ENCODE data around the gene PDE2A. TPM values are rescaled to one million over a fixed set of nuclear protein-coding genes. Genes with fewer than 3 reads are reported as not detected.

The PDE2A gene
- total and polyA plus RNA-seq, 2 donors from 2014 or later: 12.6 to 42.0 TPM

DNA sequence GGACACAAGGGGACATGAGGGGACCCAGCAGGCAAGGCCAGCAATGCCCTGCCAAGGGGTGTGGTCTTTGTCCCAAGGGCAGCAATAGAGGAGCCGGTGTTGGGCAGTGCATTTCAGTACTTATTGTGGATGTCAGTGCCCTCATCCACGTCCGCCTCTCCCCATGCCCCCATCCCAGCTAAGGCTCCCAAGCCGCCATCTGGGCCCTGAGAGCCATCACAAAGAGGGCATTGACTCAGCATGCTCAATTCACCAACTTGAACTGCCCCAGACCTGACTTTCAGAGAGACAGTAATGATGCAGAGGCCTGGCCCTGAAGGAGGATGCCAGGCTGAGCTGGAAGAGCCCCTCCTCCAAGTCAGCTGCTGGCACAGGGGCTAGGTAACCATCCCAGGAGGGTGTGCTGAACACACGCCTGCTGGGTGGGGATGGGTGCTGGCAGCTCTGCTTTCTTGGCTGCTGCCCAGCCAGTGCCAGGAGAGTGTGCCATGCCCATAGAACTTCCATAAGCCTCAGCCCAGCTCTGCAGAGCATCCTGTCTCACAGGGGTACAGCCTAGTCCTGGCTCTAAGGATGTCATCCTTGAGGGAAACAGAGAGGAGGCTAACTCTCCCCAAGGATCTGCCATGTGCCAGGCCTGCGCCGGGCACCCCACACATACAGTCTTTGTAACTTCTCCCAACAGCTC lies 46.5 kb downstream of the PDE2A start:
- TF ChIP-seq, protein P1, sequence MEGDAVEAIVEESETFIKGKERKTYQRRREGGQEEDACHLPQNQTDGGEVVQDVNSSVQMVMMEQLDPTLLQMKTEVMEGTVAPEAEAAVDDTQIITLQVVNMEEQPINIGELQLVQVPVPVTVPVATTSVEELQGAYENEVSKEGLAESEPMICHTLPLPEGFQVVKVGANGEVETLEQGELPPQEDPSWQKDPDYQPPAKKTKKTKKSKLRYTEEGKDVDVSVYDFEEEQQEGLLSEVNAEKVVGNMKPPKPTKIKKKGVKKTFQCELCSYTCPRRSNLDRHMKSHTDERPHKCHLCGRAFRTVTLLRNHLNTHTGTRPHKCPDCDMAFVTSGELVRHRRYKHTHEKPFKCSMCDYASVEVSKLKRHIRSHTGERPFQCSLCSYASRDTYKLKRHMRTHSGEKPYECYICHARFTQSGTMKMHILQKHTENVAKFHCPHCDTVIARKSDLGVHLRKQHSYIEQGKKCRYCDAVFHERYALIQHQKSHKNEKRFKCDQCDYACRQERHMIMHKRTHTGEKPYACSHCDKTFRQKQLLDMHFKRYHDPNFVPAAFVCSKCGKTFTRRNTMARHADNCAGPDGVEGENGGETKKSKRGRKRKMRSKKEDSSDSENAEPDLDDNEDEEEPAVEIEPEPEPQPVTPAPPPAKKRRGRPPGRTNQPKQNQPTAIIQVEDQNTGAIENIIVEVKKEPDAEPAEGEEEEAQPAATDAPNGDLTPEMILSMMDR (IDR thresholded peaks at IDR 0.05; ENCODE audit: borderline replicate concordance, extremely low read depth, insufficient read depth): no peak
- H3K9ac ChIP-seq (ENCODE audit: low read length in 3 of 3): no peak overlapping the region
- no peaks in the 10 kb centered on the region for H3K27me3 ChIP-seq (ENCODE audit: control insufficient read depth, insufficient read depth, low read length)
- no peaks in the 10 kb centered on the region for H3K36me3 ChIP-seq (ENCODE audit: control insufficient read depth in 2 of 3, insufficient read depth in 3 of 3, low read length in 3 of 3)
- no peaks in the 10 kb centered on the region for H3K9me3 ChIP-seq (ENCODE audit: control insufficient read depth in 2 of 3, insufficient read depth in 1 of 3, low read length in 3 of 3)
- no peak overlapping the region for H3K27ac ChIP-seq (ENCODE audit: low read depth in 2 of 2, low read length in 2 of 2)
- FAIRE-seq (no peak), DNase-seq (no peak)
- intact Hi-C loops (cut with DNase I): no loop called here
- H3K4me3 ChIP-seq (ENCODE audit: low read length in 3 of 3): no peak overlapping the region
- peaks cover 0 to 35% (median 0%) of the 10 kb centered on the region in 3 donors for H3K4me1 ChIP-seq (ENCODE audit: control insufficient read depth in 2 of 3, insufficient read depth in 2 of 3, low read depth in 1 of 3, low read length in 3 of 3)

DNA sequence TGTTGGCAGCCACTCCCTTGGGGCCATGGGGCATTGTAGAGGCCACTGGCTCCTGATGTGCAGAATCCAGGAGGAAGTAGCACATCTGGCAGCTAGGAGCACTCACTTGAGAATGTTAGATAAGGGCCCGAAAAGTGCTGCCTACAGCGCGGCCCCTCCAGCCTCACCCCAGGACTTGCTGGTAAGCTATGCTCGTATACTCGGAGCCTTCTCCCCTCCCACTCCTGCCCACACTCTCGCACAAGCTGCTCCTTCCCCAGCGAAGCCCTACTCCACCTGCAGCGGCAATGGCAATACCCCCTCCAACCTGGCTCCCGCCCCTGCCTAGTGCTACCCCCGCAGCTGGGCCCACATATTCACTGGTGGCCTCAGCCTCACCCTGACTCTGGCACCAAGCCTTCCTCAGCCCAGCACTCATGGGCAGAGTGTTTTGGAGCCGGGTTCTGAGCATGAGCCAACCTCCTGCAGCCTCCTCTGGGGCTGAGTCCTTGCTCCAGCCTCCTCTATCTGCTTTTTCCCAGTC lies 47.7 kb downstream of the PDE2A start:
- Histone ChIP-seq H3K4me3 (ENCODE audit: low read length in 3 of 3) (no peak overlapping the region), H3K4me1 (ENCODE audit: control insufficient read depth in 2 of 3, insufficient read depth in 2 of 3, low read depth in 1 of 3, low read length in 3 of 3) (peaks cover 0 to 30% (median 0%) of the 10 kb centered on the region in 3 donors), H3K9me3 (ENCODE audit: control insufficient read depth in 2 of 3, insufficient read depth in 1 of 3, low read length in 3 of 3) (no peaks in the 10 kb centered on the region), H3K9ac (ENCODE audit: low read length in 3 of 3) (no peak overlapping the region), H3K27me3 (ENCODE audit: control insufficient read depth, insufficient read depth, low read length) (no peaks in the 10 kb centered on the region), H3K36me3 (ENCODE audit: control insufficient read depth in 2 of 3, insufficient read depth in 3 of 3, low read length in 3 of 3) (no peaks in the 10 kb centered on the region), H3K27ac (ENCODE audit: low read depth in 2 of 2, low read length in 2 of 2) (peak overlapping the region in 1 of 2 donors; percentile 9)
- FAIRE-seq: no peak
- intact Hi-C loops (cut with DNase I): no loop called here
- TF ChIP-seq, protein P1 (IDR thresholded peaks at IDR 0.05; ENCODE audit: borderline replicate concordance, extremely low read depth, insufficient read depth): no peak
- DNase-seq: no peak

DNA sequence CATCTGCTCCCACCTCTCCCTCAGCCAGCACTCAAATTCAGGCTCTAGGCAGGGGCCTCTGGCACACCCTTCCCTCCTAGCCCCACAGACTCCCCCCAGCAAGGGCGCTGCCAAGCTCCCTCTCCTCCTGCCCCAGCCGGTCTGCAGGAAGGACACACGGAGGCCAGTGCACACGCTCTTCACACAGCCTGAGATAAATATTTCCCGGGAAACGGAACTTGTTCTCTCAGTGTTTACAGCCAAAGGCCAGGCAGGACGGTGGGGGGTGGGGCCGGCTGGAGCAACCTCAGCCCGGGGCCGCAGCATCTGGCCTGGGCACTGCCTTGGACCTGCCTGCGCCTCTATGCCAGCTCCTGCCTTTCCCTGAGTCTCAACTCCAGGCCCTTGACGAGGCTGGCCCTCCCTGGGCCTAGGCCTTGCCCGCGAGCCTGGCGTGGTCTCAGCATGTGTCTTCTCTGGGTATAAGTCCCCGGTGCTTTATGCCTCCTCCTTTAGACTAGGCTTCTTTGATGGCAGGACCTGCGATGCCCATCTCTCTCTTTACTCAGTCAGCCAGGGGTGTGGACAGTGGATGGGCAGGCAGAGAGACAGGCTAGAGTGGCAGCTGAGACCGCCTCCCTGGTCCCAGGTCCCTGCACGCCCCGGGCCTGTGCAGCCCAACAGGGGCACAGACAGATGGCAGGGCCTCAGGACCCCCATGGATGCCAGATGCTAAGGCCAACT lies 48.4 kb downstream of the PDE2A start:
- Histone ChIP-seq H3K4me1 (ENCODE audit: control insufficient read depth in 2 of 3, insufficient read depth in 2 of 3, low read depth in 1 of 3, low read length in 3 of 3) (peaks cover 0 to 30% (median 0%) of the 10 kb centered on the region in 3 donors), H3K9me3 (ENCODE audit: control insufficient read depth in 2 of 3, insufficient read depth in 1 of 3, low read length in 3 of 3) (no peaks in the 10 kb centered on the region), H3K4me3 (ENCODE audit: low read length in 3 of 3) (no peak overlapping the region), H3K27me3 (ENCODE audit: control insufficient read depth, insufficient read depth, low read length) (no peaks in the 10 kb centered on the region), H3K27ac (ENCODE audit: low read depth in 2 of 2, low read length in 2 of 2) (peak overlapping the region; percentile 53 to 67), H3K36me3 (ENCODE audit: control insufficient read depth in 2 of 3, insufficient read depth in 3 of 3, low read length in 3 of 3) (no peaks in the 10 kb centered on the region), H3K9ac (ENCODE audit: low read length in 3 of 3) (no peak overlapping the region)
- TF ChIP-seq, protein P1 (IDR thresholded peaks at IDR 0.05; ENCODE audit: borderline replicate concordance, extremely low read depth, insufficient read depth): no peak
- intact Hi-C loops (cut with DNase I): no loop called here
- DNase-seq (peak in 4 of 5 donors; percentile 44 to 83 (median 62)), FAIRE-seq (no peak)
